NB4 (cell line): Measurements from ENCODE around the gene FAM185A.
"Not testable (repeated sequence)": the region's sequence is repeated elsewhere in the genome, so short reads cannot be mapped to it uniquely, and the experiment has no call there.

Source experiments
- POLR2A ChIP-seq: IDR thresholded peaks from 2 replicates; pipeline ENCODE4 v1.6.1; 2011; ENCODE audit warnings: mild to moderate bottlenecking; ENCODE audit not compliant: insufficient read length; ENCODE audit errors: extremely low read depth
- TF ChIP-seq, protein P1 (sequence below): IDR thresholded peaks from one replicate; pipeline ENCODE4 v1.5.1; 2012; ENCODE audit warnings: low read depth, low read length
- TF ChIP-seq, protein P2 (sequence below): IDR thresholded peaks from 2 replicates; pipeline ENCODE4 v1.6.1; 2011; ENCODE audit warnings: low read depth, low read length

DNA sequence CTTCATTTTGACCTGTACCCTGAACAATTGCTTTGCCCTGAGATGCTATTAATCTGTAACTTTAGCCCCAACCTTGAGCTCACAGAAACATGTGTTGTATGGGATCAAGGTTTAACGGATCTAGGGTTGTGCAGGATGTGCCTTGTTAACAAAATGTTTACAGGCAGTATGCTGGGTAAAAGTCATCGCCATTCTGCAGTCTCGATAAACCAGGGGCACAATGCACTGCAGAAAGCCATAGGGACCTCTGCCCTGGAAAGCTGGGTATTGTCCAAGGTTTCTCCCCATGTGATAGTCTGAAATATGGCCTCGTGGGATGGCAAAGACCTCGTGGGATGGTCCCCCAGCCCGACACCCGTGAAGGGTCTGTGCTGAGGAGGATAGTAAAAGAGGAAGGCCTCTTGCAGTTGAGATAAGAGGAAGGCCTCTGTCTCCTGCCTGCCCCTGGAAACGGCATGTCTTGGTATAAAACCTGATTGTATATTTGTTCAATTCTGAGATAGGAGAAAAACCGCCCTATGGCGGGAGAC, 89.8 kb downstream of the FAM185A start:
- TF ChIP-seq, protein P1, sequence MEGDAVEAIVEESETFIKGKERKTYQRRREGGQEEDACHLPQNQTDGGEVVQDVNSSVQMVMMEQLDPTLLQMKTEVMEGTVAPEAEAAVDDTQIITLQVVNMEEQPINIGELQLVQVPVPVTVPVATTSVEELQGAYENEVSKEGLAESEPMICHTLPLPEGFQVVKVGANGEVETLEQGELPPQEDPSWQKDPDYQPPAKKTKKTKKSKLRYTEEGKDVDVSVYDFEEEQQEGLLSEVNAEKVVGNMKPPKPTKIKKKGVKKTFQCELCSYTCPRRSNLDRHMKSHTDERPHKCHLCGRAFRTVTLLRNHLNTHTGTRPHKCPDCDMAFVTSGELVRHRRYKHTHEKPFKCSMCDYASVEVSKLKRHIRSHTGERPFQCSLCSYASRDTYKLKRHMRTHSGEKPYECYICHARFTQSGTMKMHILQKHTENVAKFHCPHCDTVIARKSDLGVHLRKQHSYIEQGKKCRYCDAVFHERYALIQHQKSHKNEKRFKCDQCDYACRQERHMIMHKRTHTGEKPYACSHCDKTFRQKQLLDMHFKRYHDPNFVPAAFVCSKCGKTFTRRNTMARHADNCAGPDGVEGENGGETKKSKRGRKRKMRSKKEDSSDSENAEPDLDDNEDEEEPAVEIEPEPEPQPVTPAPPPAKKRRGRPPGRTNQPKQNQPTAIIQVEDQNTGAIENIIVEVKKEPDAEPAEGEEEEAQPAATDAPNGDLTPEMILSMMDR, result not testable (repeated sequence)
- TF ChIP-seq POLR2A, result not testable (repeated sequence)
- TF ChIP-seq, protein P2, sequence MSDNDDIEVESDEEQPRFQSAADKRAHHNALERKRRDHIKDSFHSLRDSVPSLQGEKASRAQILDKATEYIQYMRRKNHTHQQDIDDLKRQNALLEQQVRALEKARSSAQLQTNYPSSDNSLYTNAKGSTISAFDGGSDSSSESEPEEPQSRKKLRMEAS, result not testable (repeated sequence)
